ENCODE data around the gene LGI1. TPM values are rescaled to one million over a fixed set of nuclear protein-coding genes. Genes with fewer than 3 reads are reported as not detected.
"Not testable (repeated sequence)": the region's sequence is repeated elsewhere in the genome, so short reads cannot be mapped to it uniquely, and the experiment has no call there.

LGI1 gene
- total RNA-seq, 2 donors from 2014 or later, result 0.60 to 2.6 TPM

- peaks cover 23% of the 10 kb centered on the region for H3K27me3 Mint-ChIP-seq (ENCODE audit: insufficient read depth)
- no peaks in the 10 kb centered on the region for H3K27me3 ChIP-seq (ENCODE audit: control insufficient read depth, insufficient read depth, low read length, poor library complexity, severe bottlenecking)
These were observed 69.5 kb downstream of the LGI1 start for GRCh38 chr10:93827056-93827804.

GRCh38 chr10:93831065-93831464 lies 73.3 kb downstream of the LGI1 start:
- not testable (repeated sequence) for H3K4me3 Mint-ChIP-seq; H3K27ac Mint-ChIP-seq; H3K27ac ChIP-seq (ENCODE audit: low read depth, low read length); H3K9ac ChIP-seq (ENCODE audit: extremely low read depth, low read length, poor library complexity, severe bottlenecking); H3K36me3 Mint-ChIP-seq (ENCODE audit: low read depth); H3K4me3 ChIP-seq (ENCODE audit: low read length); H3K27me3 ChIP-seq (ENCODE audit: control insufficient read depth, insufficient read depth, low read length, poor library complexity, severe bottlenecking); DNase-seq; H3K4me1 ChIP-seq (ENCODE audit: control insufficient read depth, insufficient read depth, low read length); H3K36me3 ChIP-seq (ENCODE audit: control insufficient read depth, insufficient read depth, low read length)
- peaks cover 12% of the 10 kb centered on the region for H3K4me1 Mint-ChIP-seq
- H3K27me3 Mint-ChIP-seq (ENCODE audit: insufficient read depth), result peaks cover 44% of the 10 kb centered on the region
- H3K9me3 Mint-ChIP-seq, result peaks cover 27% of the 10 kb centered on the region
- WGBS, 2 experiments (ENCODE audit: insufficient coverage in 1 of 2, insufficient read length in 1 of 2), result 80 to 95% methylated on average over 1 of the region's 1 CpG
- H3K9me3 ChIP-seq (ENCODE audit: control insufficient read depth, low read length), result peaks cover 19% of the 10 kb centered on the region

More at GRCh38 chr10:93827056-93827804, 69.5 kb downstream of the LGI1 start:
- WGBS, 2 experiments (ENCODE audit: insufficient coverage in 1 of 2, insufficient read length in 1 of 2), result 88 to 92% methylated on average over 4 to 6 of the region's 11 CpGs
- Histone ChIP-seq H3K4me1 (ENCODE audit: control insufficient read depth, insufficient read depth, low read length) (peaks cover 2% of the 10 kb centered on the region), H3K9me3 (ENCODE audit: control insufficient read depth, low read length) (peaks cover 4% of the 10 kb centered on the region), H3K27ac (ENCODE audit: low read depth, low read length) (no peak overlapping the region), H3K36me3 (ENCODE audit: control insufficient read depth, insufficient read depth, low read length) (no peaks in the 10 kb centered on the region), H3K9ac (ENCODE audit: extremely low read depth, low read length, poor library complexity, severe bottlenecking) (no peak overlapping the region), H3K4me3 (ENCODE audit: low read length) (no peak overlapping the region)
- Mint-ChIP-seq H3K4me1 (peaks cover 13% of the 10 kb centered on the region), H3K27ac (no peak overlapping the region), H3K4me3 (no peak overlapping the region), H3K9me3 (peaks cover 3% of the 10 kb centered on the region), H3K36me3 (ENCODE audit: low read depth) (no peaks in the 10 kb centered on the region)
- TF ChIP-seq, protein P1, sequence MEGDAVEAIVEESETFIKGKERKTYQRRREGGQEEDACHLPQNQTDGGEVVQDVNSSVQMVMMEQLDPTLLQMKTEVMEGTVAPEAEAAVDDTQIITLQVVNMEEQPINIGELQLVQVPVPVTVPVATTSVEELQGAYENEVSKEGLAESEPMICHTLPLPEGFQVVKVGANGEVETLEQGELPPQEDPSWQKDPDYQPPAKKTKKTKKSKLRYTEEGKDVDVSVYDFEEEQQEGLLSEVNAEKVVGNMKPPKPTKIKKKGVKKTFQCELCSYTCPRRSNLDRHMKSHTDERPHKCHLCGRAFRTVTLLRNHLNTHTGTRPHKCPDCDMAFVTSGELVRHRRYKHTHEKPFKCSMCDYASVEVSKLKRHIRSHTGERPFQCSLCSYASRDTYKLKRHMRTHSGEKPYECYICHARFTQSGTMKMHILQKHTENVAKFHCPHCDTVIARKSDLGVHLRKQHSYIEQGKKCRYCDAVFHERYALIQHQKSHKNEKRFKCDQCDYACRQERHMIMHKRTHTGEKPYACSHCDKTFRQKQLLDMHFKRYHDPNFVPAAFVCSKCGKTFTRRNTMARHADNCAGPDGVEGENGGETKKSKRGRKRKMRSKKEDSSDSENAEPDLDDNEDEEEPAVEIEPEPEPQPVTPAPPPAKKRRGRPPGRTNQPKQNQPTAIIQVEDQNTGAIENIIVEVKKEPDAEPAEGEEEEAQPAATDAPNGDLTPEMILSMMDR (conservative IDR thresholded peaks at IDR 0.05), result no peak
- no peak for DNase-seq

DNA sequence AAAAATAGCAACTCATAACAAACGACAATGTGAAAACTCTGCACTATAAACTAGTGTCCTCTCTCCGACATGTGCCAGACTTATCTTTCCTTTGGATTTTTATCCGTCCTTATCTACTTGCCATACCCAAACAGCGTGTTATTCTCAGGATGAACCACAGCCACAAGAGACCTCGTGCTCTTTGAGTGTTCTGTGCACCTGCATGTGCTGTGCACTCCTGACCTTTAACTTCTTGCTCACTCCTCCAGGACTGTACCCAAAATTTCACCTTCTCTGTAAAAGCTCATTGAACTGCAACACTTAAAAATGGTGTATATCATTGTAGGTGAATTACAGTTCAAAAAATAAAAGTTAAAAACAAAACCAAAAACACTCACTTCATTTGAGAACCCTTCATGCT lies 78.0 kb downstream of the LGI1 start:
- peaks cover 25% of the 10 kb centered on the region for H3K27me3 ChIP-seq (ENCODE audit: control insufficient read depth, insufficient read depth, low read length, poor library complexity, severe bottlenecking)
- WGBS, 2 experiments (ENCODE audit: insufficient coverage in 1 of 2, insufficient read length in 1 of 2), result 68 to 77% methylated on average over 5 of the region's 5 CpGs

More for the DNA sequence above, 78.0 kb downstream of the LGI1 start:
- Mint-ChIP-seq H3K27ac (no peak overlapping the region), H3K4me1 (no peaks in the 10 kb centered on the region), H3K27me3 (ENCODE audit: insufficient read depth) (peaks cover 76% of the 10 kb centered on the region), H3K36me3 (ENCODE audit: low read depth) (no peaks in the 10 kb centered on the region), H3K9me3 (peaks cover 27% of the 10 kb centered on the region), H3K4me3 (no peak overlapping the region)
- peaks cover 19% of the 10 kb centered on the region for H3K9me3 ChIP-seq (ENCODE audit: control insufficient read depth, low read length)
- no peak overlapping the region for H3K27ac ChIP-seq (ENCODE audit: low read depth, low read length)
- H3K36me3 ChIP-seq (ENCODE audit: control insufficient read depth, insufficient read depth, low read length), result no peaks in the 10 kb centered on the region
- TF ChIP-seq, protein P1 (conservative IDR thresholded peaks at IDR 0.05), result no peak
- no peak for DNase-seq
- no peaks in the 10 kb centered on the region for H3K4me1 ChIP-seq (ENCODE audit: control insufficient read depth, insufficient read depth, low read length)
- H3K9ac ChIP-seq (ENCODE audit: extremely low read depth, low read length, poor library complexity, severe bottlenecking), result no peak overlapping the region
- no peak overlapping the region for H3K4me3 ChIP-seq (ENCODE audit: low read length)

Measured in endodermal cell (in vitro differentiated cells).